OCI-LY1 (cell line): ENCODE data around the gene RSPRY1.

Experiments
- CTCF ChIP-seq: fragments of 200-600 bp; sonication (generic), shearing (Covaris generic); IDR thresholded peaks from 2 replicates; pipeline ENCODE4 v1.5.1; 2017; ENCODE audit warnings: mild to moderate bottlenecking, antibody characterized with exemption, low read length, moderate library complexity, mixed read lengths
- EZH2 ChIP-seq: fragments of 200-600 bp; sonication (generic), shearing (Covaris generic); IDR thresholded peaks from 2 replicates; pipeline ENCODE4 v1.8.0; 2017; ENCODE audit warnings: borderline replicate concordance, mixed run types, mild to moderate bottlenecking, antibody characterized with exemption, low read length, moderate library complexity, mixed read lengths

GRCh38 chr16:57289391-57290257, 103.5 kb downstream of the RSPRY1 start:
- TF ChIP-seq CTCF (no peak), EZH2 (no peak)
